DMS79 (cell line): ENCODE results near the gene TNIK.

ENCODE experiments used
- DNase-seq: peaks from one replicate; lab custom pipeline; 2025; lab: John Stamatoyannopoulos, UW

Gene TNIK

DNA sequence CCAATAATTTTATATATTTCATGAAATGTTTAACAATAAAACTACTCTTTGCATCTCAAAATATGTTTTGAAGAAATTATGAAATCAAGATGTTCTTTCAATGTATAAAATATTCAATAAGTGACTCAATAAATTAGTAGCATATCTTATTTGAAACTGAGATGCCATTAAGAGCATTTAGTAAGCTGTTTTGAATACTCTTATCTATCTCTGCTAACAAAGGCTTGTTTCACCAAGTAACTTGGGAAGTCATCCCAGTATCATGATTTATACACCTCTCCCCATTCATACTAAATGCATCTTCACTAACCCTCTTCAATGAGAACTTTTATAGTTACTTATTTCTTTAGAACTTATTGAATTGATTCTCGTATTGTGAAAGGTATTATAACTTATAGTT lies 43.1 kb downstream of the TNIK start:
- no peak for DNase-seq

DNA sequence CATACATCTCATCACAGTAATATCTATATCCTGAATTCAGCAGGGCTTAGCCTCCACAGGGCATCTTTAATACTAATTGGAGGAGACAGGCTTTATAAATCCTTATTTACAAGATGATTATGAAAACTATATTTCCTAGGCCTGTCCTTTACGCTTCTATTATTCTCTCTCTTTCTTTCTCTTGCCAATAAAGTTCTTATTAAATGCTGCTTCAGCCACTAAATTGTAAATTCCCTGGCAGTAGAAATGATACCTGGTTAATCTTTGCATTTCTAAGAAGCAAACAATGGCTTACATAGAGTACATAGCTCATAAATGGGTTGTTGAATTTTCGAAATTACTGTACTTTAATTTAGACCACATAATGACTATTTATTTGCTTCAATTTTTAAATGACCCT lies 43.5 kb downstream of the TNIK start:
- DNase-seq, result no peak

DNA sequence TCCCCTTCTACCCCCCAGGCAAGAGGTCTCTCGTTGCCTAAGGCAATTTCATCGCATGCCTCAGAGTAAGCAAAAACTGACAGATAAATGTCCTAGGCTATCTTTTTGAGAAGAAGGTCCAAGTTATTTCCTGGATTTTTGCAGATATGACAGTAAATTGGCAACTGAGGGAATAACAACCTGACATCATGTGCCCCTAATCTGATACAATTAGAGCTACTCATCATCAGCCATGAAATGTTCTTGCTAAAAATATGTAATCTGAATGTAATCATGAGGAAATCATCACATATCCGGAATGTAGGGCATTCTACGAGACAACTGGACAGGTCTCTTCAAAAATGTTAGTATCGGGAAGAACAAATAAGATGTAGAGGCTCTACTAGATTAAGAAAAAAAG lies 44.1 kb downstream of the TNIK start:
- no peak for DNase-seq

DNA sequence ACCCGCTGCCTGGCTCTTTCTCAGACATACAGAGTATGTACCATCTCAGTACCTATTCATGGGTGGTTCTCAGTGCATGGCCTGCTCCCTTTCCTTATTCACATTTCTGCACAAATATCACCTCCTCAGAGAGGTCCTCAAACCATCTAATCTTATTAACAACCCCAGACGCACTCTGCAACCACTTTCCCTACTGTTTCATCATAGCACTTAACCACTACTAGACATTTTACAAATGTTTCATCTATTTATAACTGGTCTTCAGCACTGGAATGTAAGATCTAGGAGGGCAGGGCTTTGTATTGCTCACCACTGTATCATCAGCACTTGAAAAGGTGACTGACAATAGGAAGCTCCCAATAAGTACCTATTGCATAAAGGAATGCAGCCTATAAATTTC lies 45.1 kb downstream of the TNIK start:
- DNase-seq, result no peak

DNA sequence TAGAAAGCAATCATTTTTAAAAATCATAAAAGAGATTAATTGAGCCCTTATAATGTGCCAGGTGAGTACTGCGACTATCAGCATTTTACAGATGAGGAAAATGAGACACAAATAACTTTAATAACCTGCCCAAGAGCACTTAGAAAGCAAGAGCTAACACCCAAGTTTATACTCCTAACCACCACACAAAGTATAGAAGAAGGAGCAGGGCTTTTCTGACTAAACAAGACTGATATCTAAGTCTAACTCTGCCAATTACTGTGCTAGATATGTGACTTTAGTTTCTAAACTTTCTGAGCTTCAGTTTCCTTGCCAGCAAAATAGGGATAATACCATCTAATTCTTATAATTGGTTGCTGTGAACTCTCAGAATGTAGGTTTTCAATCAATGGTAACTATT lies 47.7 kb downstream of the TNIK start:
- no peak for DNase-seq

DNA sequence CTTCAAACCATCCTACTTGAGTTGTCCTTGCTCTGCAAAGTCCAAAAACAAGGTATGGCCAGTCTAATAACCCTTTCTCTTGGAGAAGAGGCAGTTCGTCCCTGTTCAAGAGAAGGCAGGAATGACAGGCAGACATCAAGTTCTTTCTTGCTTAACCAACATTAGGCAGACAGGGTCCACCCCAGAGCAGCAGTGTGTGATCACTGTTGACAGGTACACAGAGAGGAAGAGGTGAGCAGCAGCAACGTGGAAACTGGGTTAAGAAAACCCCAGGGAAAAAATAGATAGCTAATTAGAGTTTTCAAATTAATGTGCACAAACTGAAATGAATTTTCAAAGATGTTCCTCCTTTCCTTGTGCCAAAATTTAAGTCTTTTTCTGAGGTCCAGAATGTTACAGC lies 48.2 kb downstream of the TNIK start:
- DNase-seq, result no peak

DNA sequence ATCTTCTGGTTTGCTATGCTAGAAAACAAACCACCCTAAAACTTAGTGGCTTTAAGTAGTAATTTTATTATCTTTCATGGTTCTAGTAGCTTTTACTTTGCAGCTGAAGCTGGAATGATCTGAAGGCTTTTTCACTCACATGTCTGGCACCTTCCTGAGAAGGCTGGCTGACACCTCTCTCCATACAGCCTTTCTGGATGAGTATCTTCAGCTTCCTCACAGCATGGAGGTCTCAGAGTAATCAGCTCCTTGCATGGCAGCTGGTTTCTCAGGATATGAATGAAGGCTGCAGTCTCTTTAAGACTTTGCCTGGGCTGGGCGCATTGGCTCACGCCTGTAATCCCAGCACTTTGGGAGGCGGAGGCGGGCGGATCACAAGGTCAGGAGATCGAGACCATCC lies 50.0 kb downstream of the TNIK start:
- DNase-seq, result no peak

DNA sequence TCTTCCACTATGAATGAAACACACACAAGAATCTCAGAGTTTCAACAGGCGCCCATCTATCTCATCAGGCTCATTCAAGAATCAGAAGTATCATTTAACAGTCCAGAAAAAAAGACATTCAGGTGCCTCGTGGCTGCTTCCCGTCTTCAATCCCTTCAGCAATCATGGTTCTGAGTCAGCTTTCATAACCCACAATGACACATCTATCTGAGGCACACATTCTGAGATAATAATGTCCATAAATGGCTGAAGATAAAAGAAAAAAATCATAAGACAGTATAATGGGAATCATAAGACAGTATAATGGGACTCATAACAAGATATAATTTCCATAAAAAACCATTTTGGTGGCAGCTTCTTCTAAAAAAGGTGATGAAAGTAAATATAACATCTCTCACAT lies 52.4 kb downstream of the TNIK start:
- DNase-seq, result no peak

DNA sequence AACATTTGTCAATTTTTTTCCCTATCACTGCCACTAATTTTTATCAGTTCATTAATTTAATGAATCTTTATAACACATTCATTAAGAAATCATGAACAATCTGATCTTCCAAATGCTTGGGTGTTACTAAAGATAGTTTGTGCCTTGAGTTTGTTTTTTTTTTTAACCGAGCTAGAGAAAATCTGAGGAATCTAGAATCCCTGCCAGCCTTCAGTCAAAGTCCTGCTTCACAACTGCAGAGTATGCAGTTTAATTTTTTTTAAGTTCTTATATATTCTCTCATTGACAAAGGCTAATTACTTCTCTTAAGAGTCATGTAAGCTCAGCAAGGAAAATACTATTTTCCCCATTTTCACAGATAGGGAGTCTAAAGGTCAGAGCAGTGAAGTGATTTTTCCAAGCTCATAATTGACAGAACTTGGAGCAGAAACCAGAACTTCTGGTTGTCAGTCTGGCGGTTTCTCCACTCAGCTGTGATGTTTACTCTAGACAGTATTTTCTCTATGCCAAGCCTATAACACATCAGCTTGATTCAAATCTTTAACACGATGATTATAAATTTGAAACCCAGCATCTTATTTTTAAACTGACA lies 55.7 kb downstream of the TNIK start:
- DNase-seq, result no peak

DNA sequence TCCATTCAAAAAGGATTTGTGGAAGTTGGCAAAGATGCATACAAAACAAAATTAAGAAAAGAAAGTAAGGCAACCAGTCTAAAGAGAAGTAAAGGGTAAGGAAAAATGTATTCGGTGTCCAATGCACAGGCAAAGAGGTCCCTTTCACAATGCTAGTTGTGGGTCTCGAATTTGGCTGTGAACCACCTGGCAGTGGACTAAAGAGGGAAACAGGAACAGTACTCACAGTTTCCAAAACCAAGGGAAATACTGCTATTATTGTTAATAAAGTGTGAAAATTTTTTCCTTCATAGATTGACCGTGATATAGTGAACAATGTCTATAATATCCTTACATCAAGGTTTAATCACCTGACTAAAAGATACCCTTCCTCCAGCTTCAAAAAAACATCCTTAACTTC lies 57.9 kb downstream of the TNIK start:
- no peak for DNase-seq

DNA sequence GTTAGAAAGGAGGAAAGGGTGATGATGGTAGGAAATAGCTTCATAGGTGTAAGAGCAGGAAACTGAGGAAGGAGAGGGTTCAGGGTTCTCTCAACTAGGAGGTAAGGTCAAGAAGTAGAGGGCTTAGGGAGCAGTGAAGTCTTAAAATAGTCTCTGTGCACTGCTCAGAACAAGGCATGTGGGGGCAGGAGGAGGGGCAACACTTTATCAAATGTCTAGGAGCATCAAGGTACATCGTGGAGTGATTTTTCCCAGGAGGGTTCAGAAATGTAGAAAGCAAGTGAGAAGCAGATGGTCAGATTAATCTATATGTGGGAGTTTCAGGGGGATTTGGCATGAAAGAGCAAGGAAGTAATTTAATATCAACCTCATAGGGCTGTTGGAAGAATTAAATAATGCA lies 58.8 kb downstream of the TNIK start:
- no peak for DNase-seq

DNA sequence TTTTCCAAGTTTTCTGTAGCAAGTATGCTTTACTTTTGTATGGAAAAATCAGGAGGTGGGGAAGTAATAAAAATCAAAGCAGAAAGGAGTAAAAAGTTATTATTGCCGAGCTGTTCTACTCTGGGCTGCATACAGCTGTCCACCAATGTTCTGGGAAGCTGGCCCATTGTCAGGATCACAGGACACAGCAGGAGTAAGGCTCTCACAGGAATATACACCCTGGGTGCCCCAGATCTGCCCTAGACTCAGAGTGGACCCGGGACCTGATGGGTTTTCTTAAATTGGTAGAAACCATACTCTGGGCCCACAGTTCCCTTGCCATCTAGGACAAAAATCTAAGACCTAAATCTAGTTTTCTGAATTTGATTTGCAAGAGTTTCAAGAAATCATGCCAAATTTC lies 60.4 kb downstream of the TNIK start:
- DNase-seq, result no peak

DNA sequence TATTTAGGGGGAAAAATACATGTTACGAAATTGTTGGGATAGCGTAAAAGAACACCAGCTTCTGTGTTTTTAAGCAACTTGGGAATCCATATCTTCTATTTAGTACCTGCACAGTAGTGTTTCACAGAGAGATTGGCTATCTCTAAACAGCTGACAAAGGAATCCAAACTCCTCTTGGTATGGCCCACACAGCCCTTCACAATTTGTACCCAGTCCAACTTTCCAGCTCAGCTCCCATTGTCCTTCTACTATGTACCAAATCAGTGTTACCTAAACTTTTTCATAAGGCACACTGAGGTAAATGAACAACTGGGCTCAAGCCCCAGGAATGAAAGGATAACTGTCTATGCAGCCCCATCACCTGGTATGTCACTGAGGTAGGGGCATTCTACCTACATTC lies 61.9 kb downstream of the TNIK start:
- DNase-seq, result no peak

DNA sequence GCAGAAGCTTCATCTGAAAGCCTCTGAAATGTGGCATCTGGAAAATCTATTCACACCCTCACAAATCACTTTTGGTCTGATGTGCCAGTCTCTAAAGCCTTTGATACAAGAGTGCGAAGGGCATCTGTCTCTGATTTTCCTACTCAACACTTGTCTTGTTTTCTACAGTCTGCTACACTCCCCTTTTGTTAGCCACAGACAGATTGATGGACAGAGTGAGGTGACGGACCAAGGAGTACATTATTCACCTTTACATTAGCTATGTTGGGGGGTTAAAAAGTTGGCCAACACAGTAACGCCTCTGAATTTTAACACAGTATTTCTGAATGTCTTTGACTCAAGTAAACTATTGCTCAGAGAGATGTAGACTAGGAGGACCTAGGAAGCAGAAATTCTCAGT lies 63.1 kb downstream of the TNIK start:
- no peak for DNase-seq

DNA sequence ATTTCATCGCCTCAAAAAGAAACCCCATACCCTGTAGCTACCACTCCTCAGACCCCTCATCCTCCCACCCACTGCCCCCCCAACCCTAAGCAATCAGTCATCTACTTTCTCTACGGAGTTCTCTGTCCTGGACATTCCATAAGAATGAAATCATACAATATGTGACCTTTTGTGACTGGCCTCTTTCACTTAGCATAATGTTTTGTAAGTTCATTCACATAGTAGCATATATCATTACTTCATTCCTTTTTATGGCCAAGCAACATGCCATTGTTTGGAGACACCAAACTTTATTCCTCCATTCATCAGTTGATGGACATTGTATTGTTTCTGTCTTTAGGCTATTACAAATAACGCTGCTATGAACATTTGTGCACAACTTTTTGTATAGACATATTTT lies 64.2 kb downstream of the TNIK start:
- no peak for DNase-seq

DNA sequence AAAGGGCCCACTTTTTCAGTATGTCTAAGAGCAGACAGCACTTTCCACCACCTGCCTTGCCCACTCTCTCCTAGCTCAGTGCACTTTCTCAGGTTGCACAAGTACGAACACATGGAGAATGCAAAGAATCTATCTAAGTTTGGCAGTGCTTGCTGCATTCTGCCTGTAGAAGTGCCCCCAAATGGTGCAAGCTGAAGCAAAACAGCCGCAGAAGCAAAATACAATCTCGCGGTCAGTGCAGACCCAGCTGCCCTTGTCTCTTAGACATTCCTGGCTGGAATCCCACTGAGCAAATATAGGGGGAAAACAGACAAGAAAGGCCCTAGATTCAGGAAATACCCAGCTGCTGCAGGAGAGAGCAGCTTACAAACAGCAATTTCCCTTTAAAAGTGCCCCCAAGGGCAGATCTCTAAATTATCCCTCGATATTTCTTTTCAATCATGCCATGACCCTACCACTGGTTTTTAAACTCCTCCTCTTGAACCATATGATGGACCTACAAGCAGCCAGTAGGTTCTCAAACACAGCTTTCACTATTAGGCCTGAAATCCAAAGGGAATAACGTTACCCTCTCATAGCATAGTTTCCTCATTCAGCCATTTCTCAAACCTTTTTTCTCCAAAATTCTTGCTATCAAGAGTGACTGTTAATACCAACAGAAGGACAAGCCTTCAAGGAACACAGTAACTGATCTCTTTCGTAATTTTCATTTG lies 67.0 kb downstream of the TNIK start:
- DNase-seq, result peak; percentile 35

DNA sequence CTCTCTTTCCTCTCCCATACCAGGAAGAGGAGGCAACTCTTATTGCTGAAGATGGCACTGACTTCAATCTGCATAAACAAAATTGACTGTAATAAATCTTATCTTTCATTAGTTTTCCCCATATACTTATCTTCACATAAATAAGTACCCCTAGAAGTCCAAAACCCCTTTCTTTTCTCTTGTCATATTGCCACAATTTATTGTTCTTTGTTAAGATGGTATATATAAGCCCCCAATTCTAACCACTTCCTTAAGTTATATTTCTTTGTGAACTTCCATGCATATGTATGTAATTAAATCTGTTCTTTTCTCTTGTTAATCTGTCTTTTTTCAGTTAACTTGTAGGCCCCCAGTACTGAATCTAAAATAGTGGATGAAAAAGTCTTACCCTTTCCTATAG lies 68.8 kb downstream of the TNIK start:
- DNase-seq, result no peak

DNA sequence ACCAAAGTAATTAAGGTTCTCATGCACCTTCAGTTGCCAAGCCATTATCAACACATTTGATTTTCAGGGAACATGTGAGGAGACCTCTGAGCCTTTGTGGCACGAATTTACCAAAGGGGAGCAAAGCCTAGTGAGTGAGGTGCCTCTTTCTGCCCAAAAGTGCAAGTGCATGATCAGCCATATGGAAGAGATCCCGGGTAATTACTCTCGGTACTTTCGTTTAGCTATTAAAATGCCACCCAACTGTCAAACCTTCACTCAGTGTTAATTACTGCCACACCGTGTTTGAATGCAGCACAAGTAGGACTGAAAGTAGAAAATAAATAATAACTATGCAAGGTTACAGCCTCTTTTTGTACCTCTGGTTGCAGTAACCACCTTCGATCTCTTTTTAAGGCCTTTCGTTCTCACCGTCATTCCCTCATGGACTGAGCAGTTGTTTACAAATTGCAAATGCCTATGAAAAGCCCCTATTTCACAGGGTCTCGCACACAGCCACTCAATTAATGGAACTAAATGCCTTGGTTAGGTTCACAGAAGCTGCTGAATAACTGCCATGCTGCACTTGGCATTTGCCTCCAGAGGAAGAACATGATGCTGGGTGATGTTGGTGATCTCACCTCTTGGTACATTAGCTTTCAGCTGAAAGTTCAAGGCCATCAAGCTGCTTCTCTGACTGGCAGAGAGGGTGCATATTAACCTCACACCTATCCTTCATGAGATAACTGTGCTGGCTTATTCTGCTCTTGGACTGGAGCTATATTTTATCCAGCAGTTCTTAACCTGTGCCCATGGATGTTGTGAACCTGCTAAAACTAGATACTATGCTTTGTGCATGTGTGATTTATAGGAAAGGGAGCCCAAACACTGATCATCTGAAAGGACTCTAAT lies 69.9 kb downstream of the TNIK start:
- DNase-seq, result no peak

DNA sequence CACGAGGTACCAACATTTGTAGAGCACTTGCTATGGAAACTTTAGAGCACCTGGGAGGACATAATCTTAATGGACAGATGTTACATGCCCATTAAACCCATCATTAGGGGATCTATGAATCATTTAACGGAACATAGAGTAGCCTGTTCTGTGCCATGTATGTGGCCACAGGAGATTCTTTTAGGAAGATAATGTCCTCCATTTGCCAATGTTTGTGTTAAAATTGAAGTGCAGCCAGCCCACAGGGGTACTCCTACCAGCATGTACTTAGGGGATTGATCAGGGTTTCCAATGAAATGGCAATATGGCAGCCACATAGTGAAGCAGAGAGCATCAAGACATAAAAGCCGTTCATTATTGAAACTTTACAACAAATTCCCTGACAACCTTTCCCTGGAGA lies 70.7 kb downstream of the TNIK start:
- no peak for DNase-seq

DNA sequence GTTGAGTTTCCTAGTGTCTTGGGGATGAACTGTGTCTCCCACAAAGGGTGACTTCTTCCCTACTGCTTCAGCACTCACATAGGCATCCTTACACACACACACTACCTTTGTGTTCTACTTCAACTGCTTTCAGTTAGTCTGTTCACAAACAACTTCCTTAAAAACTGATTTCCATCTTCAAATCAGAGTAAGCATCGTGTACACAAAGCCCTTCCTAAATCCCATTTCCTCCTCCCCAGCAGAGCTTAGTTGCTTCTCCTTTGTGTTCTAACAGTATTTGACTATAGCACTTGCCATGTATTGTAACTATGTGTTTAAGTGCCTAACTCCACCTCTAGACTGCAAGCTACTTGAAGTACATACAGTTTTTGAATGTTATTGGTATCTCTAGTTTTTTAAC lies 71.7 kb downstream of the TNIK start:
- DNase-seq, result no peak

DNA sequence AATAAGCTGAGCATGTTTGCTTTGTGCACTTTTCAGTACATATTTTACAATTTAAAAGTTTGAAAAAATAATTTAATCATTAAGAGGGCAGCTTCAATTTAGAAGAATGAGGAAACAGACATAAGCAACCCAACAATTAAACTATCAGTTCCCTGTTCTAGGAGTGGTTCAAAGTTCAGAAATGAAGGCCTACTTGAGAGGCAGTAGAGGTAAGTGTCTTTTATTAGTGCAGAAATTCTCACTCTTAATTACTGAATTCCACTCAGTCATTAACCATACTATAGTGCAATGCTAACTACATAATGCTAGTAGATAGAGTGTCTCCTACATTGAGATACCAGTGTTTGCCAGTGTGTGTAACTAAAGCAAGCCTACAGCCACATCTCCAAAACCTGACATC lies 73.1 kb downstream of the TNIK start:
- DNase-seq, result no peak

DNA sequence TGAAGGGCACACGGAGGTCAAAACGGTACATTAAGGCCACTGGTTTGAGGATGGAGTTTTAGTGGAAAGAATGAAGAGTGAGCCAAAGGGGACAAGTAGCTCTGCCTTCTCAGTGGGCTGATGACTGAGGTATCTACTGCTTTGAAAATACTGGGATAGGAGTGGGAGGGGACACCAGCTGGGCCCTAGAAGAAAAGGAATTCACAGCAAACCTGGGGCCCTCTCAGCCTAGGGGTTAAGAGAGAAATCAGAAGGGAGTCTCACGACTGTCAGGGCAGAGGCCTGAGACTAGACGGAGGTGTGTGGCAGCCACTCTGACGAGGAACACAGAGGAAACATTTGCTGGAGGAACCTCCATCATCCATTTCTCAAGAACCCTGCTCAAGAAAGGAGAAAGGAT lies 75.1 kb downstream of the TNIK start:
- DNase-seq, result no peak
